ENCODE measurements around the gene ATP7B.

Gene ATP7B

DNA sequence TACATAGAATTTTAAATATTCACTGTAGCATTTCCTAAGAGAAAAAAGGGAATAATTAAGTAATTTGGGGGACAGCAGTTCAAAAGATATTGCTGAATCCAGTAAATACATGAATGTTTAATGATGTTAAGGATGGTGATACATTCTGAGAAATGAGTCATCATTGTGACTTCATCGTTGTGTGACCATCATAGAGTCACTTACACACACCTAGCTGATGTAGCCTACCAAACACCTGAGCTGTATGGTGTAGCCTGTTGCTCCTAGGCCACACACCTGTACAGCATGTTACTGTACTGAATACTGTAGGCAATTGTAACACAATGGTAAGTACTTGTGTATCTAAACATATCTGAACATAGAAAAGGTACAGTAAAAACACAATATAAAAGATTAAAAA, 34.8 kb downstream of the ATP7B start:
- no peak for DNase-seq

DNA sequence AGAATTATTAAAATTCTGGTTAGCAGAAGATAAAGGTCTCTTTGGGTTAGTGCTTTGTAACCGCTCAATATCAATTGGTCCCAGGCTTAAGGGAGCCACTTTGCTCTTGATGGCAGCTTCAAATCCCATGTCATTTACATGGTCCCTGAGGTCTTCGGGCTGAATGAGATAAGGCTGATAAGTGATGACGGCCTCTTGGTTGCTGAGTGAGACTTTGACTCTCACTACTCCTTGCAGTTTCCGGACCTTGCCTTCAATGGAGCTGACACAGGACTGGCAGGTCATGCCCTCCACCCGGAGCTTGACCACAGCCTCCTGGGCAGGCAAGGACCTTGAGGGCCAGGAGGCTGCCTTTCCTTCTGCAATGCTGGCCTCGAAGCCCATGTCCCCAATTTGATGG, 36.8 kb downstream of the ATP7B start:
- no peak for DNase-seq

- DNase-seq: no peak
Measured at GRCh38 chr13:51971520-51972426, 39.5 kb downstream of the ATP7B start.

DNA sequence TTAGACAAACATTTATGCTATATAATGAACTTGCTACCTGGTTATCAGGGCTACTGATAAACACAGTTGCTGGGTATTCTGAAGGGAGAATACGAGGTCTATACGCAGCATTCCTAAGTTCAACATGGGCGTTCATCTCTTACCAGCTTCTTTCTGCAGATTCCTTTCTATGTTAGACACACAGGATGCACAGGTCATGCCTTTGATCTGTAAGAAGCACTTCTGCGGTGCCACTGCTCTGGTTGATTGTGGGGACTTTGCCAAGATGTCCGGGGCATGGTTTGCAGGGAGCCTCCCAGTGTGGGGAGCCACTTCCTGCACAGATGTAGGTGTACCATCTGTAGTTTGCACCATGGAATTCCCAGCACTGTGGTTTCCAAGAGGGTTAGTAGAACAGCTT, 40.9 kb downstream of the ATP7B start:
- DNase-seq: no peak

- DNase-seq: no peak
Measured at GRCh38 chr13:51967482-51968446, 43.5 kb downstream of the ATP7B start.

- DNase-seq: no peak
Measured at GRCh38 chr13:51966186-51966585, 45.1 kb downstream of the ATP7B start.

GRCh38 chr13:51961493-51962403, 49.5 kb downstream of the ATP7B start:
- no peak for DNase-seq

DNA sequence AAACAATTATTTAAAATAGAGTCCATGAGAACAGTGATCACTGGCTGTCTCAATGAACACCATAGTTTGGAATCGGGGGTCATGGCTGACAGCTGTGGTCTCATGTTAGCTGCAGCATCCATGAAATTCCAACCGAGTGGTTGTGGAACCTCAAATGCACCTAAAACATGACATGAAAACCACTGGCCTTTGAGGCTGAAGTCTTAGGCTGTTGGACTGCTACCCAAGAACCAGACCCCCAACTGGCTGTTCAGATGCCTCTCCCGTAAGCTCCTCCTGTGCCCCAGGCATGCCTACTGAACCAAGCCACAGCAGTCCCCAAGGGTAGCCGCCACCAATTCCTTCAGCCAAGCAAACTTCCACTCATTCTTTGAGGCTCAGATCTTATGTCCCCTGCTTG, 50.5 kb downstream of the ATP7B start:
- DNase-seq: no peak

GRCh38 chr13:51959773-51960172, 51.5 kb downstream of the ATP7B start:
- DNase-seq: no peak

DNA sequence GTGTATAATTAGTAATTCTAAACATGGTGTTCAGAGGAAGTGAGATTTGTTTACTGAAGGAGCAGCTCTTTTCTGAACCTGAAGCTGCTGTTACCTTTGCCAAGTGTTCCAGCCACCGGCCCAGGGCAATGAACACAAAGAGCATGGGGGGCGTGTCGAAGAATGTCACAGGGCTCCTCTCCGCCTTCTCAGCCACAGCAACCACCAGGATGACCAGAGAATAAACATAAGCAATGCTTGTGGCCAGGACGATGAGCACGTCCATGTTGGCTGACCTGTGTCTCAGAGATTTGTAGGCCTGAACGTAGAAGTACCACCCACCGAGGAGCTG, 53.1 kb downstream of the ATP7B start:
- no peak for DNase-seq

GRCh38 chr13:51957377-51958216, 53.7 kb downstream of the ATP7B start:
- no peak for DNase-seq

GRCh38 chr13:51956717-51957116, 54.5 kb downstream of the ATP7B start:
- DNase-seq: no peak

- no peak for DNase-seq
Measured at GRCh38 chr13:51955816-51956603, 55.2 kb downstream of the ATP7B start.

- no peak for DNase-seq
Measured at GRCh38 chr13:51955281-51955771, 55.9 kb downstream of the ATP7B start.

DNA sequence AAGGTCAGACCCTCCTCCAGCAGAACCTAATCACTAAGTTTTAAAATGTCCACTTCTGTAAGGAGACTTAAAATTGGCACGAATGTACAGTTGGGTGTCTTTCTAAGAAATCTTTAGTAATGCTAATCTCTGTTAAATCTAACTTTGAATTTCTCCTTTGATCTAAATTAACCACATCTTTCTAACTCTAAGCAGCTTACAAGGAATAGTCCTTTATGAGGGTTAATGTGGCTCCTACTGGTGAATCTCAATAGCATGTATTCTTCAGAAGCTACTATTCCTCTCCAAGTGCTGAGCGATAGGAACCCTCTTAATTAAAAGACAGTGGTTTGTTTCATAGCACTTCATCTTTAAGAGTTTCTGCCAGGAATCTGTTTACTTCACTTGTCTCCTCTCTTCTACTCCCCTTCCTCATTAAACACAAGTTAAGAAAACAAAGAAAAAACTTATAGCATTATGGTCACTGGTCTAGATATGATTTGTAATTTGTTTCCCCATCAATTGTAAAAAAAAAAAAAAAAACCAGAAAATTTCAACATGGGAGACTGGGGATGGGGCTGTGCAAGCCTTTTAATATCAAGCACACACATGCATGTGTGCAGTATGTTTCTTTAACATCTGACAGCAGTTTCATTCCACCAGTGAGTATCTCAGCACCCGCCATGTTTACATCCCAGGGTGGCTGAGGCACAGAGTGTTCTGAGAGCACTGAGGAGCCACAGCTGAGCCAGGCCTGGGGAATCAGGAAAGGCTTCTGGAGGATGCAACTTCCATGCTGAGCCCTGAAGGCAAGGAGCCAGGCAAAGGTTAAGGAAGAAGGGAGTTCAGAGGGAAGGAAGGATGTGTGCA, 57.7 kb downstream of the ATP7B start:
- no peak for DNase-seq

DNA sequence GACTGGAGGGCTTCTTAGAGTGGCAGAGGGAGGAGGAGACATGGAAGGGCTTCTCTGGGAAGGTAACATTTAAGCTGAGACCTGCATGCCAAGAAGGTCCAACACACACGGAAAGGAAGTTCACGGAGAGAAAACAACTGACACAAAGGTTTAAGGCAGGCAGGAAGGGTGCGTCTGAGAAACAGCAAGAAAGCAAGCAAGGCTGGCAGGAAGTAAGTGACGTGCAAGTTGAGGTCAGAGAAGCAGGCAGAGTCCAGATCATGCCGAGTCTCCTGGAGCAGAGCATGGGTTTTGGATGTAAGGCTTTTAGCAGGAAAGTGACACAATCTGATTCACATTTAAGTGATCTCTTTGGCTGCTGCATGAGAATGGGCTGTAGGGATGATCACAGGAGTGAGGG, 60.5 kb downstream of the ATP7B start:
- DNase-seq: no peak

- no peak for DNase-seq
Measured at GRCh38 chr13:51946163-51946669, 65.0 kb downstream of the ATP7B start.

- no peak for DNase-seq
Measured at GRCh38 chr13:51945149-51945548, 66.1 kb downstream of the ATP7B start.

- DNase-seq: no peak
Measured at GRCh38 chr13:51944428-51944827, 66.8 kb downstream of the ATP7B start.

GRCh38 chr13:51943721-51944120, 67.5 kb downstream of the ATP7B start:
- DNase-seq: no peak
